Keratinocyte (primary cell): ENCODE measurements around the gene MUC4. TPM values are rescaled to one million over a fixed set of nuclear protein-coding genes. Genes with fewer than 3 reads are reported as not detected.

Experiments used
- DNase-seq: peaks from one replicate; pipeline ENCODE4 v3.0.0-alpha.2; 2011; ENCODE audit warnings: low read depth, missing footprints, low spot score
- FAIRE-seq: peaks from 2 replicates; lab custom pipeline; 2011; peaks lifted over from hg19 to GRCh38; lab: Jason Lieb, UNC
- H2AFZ ChIP-seq: 2 replicates; pipeline ENCODE4 v1.6.0; 2012; ENCODE audit warnings: low read length, control low read depth, inconsistent platforms; ENCODE audit not compliant: control insufficient read depth
- H3K27ac ChIP-seq: 2 replicates; pipeline ENCODE4 v1.5.1; 2011; ENCODE audit warnings: low read length; ENCODE audit not compliant: control insufficient read depth, insufficient read depth
- H3K27me3 ChIP-seq: 3 replicates; pipeline ENCODE4 v1.6.0; 2011; ENCODE audit warnings: low read length; ENCODE audit not compliant: control insufficient read depth, insufficient read depth; ENCODE audit errors: extremely low read depth
- H3K36me3 ChIP-seq, 2 experiments: 2 replicates in 1 of 2; 3 replicates in 1 of 2; pipeline ENCODE4 v1.5.1; 2011; ENCODE audit warnings: low read length in 2 of 2, mild to moderate bottlenecking in 1 of 2; ENCODE audit not compliant: control insufficient read depth in 2 of 2, insufficient read depth in 2 of 2; ENCODE audit errors: extremely low read depth in 1 of 2
- H3K4me1 ChIP-seq: 3 replicates; pipeline ENCODE4 v1.5.1; 2011; ENCODE audit warnings: low read length; ENCODE audit not compliant: control insufficient read depth, insufficient read depth; ENCODE audit errors: extremely low read depth
- H3K4me2 ChIP-seq: 3 replicates; pipeline ENCODE4 v1.6.0; 2011; ENCODE audit warnings: low read depth, low read length; ENCODE audit not compliant: control insufficient read depth, insufficient read depth; ENCODE audit errors: extremely low read depth
- H3K4me3 ChIP-seq, 3 experiments: fragments of 200-600 bp in 1 of 3; sonication (generic) in 1 of 3; 2 replicates in 2 of 3; 3 replicates in 1 of 3; pipeline ENCODE4 v1.5.1; 2011 to 2016; ENCODE audit warnings: low read length in 3 of 3, mild to moderate bottlenecking in 3 of 3, control low read depth in 2 of 3, inconsistent platforms in 1 of 3, low read depth in 1 of 3, mixed read lengths in 1 of 3, mixed run types in 1 of 3, moderate library complexity in 1 of 3; ENCODE audit not compliant: control insufficient read depth in 2 of 3, insufficient read depth in 2 of 3; ENCODE audit errors: extremely low read depth in 1 of 3
- H3K79me2 ChIP-seq: 2 replicates; pipeline ENCODE4 v1.6.0; 2012; ENCODE audit warnings: low read length; ENCODE audit not compliant: control insufficient read depth, insufficient read depth
- H3K9ac ChIP-seq: 3 replicates; pipeline ENCODE4 v1.6.0; 2011; ENCODE audit warnings: low read length; ENCODE audit not compliant: control insufficient read depth, insufficient read depth; ENCODE audit errors: extremely low read depth
- H3K9me1 ChIP-seq: 3 replicates; pipeline ENCODE4 v1.6.0; 2011; ENCODE audit warnings: low read length; ENCODE audit not compliant: control insufficient read depth, insufficient read depth; ENCODE audit errors: extremely low read depth
- H3K9me3 ChIP-seq: 2 replicates; pipeline ENCODE4 v1.5.1; 2012; ENCODE audit warnings: low read depth, low read length; ENCODE audit not compliant: control insufficient read depth
- H4K20me1 ChIP-seq: 3 replicates; pipeline ENCODE4 v1.6.0; 2011; ENCODE audit warnings: low read length; ENCODE audit not compliant: control insufficient read depth, insufficient read depth; ENCODE audit errors: extremely low read depth
- EZH2 ChIP-seq: IDR thresholded peaks from one replicate; pipeline ENCODE4 v1.6.1; 2012; ENCODE audit warnings: inconsistent platforms, mild to moderate bottlenecking, low read length, moderate library complexity
- dilution Hi-C: fragments of 300-500 bp; cut with MboI; formaldehyde crosslinking; loops from one replicate; pipeline ENCODE4 v1.7.0; 2020; ENCODE audit warnings: low sequenced_read_pairs; ENCODE audit not compliant: extremely low pct_ligation_motif_present
- polyA minus RNA-seq, 3 experiments: library from RNA; depleted of rRNA, polyadenylated mRNA; stranded (reverse); fragments of >200 nt; gene quantifications; 1 replicate in 1 of 3; 2 replicates in 1 of 3; 3 replicates in 1 of 3; pipeline ENCODE4 v1.2.3, GENCODE V29; 2011
- polyA plus RNA-seq, 5 experiments: library from polyadenylated mRNA; depleted of rRNA in 3 of 5; stranded (reverse) in 3 of 5; stranded (forward) in 1 of 5; unstranded in 1 of 5; fragments of >200 nt; gene quantifications; 1 replicate in 1 of 5; 2 replicates in 3 of 5; 3 replicates in 1 of 5; pipeline versions ENCODE4 v1.2.1 to v1.2.3, GENCODE V29; 2011 to 2012; ENCODE audit warnings: missing spikeins in 2 of 5, low read depth in 1 of 5, low replicate concordance in 1 of 5
- TF ChIP-seq, protein P1 (sequence below), 3 experiments: IDR thresholded peaks in 1 of 3; conservative IDR thresholded peaks in 1 of 3; optimal IDR thresholded peaks in 1 of 3; 2 replicates in 2 of 3; 3 replicates in 1 of 3; pipeline versions ENCODE3 to v1.5.1; 2011; ENCODE audit warnings: low read length in 3 of 3, mild to moderate bottlenecking in 3 of 3, moderate library complexity in 2 of 3, control low read depth in 1 of 3, inconsistent platforms in 1 of 3; ENCODE audit not compliant: insufficient read depth in 2 of 3; ENCODE audit errors: extremely low read depth in 1 of 3

The MUC4 gene, protein sequence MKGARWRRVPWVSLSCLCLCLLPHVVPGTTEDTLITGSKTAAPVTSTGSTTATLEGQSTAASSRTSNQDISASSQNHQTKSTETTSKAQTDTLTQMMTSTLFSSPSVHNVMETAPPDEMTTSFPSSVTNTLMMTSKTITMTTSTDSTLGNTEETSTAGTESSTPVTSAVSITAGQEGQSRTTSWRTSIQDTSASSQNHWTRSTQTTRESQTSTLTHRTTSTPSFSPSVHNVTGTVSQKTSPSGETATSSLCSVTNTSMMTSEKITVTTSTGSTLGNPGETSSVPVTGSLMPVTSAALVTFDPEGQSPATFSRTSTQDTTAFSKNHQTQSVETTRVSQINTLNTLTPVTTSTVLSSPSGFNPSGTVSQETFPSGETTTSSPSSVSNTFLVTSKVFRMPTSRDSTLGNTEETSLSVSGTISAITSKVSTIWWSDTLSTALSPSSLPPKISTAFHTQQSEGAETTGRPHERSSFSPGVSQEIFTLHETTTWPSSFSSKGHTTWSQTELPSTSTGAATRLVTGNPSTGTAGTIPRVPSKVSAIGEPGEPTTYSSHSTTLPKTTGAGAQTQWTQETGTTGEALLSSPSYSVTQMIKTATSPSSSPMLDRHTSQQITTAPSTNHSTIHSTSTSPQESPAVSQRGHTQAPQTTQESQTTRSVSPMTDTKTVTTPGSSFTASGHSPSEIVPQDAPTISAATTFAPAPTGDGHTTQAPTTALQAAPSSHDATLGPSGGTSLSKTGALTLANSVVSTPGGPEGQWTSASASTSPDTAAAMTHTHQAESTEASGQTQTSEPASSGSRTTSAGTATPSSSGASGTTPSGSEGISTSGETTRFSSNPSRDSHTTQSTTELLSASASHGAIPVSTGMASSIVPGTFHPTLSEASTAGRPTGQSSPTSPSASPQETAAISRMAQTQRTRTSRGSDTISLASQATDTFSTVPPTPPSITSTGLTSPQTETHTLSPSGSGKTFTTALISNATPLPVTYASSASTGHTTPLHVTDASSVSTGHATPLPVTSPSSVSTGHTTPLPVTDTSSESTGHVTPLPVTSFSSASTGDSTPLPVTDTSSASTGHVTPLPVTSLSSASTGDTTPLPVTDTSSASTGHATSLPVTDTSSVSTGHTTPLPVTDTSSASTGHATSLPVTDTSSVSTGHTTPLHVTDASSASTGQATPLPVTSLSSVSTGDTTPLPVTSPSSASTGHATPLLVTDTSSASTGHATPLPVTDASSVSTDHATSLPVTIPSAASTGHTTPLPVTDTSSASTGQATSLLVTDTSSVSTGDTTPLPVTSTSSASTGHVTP (N-terminal part only)
- polyA plus RNA-seq (not detected in 3 replicates), polyA minus RNA-seq (under 0.01 TPM in 1 of 3 replicates, not detected in the others)
- not detected for polyA plus RNA-seq (2011; ENCODE audit: low read depth)
- polyA plus RNA-seq (2011; cell fraction: cytosol; rRNA removed): not detected in 2 replicates
- polyA plus RNA-seq (2011; cell fraction: nucleus; rRNA removed): not detected in 2 replicates
- 0.04 TPM in 1 of 2 replicates, not detected in the other for polyA plus RNA-seq (2012; ENCODE audit: low replicate concordance)
- polyA minus RNA-seq (2011; cell fraction: cytosol; rRNA and poly(A)+ RNA removed): not detected
- not detected in 2 replicates for polyA minus RNA-seq (2011; cell fraction: nucleus; rRNA and poly(A)+ RNA removed)

DNA sequence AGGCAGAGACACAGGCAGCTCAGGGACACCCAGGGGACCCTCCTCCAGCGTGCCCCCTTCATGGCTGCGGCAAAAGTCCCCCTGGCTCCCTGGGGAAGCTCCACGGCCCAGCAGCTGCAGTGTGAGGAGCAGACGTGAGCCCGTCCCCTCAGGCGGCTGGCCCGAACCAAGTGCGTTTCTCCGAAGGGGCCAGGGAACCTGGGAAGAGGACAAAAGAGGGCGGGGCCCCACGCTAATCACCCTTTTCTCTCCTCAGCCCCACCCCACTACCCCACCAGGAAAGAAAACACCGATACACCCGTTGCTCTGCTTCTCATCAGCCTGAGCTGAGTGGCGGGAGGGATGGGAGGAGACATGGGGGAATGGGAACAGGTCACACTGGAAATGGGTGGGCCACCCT is at the start of gene MUC4:
TSS of gene MUC4 (minus strand) at position 174 of the 400 bp plus-strand sequence. CDS start at position 62, 112 bp downstream.
- TF ChIP-seq EZH2: no peak
- TF ChIP-seq, protein P1, sequence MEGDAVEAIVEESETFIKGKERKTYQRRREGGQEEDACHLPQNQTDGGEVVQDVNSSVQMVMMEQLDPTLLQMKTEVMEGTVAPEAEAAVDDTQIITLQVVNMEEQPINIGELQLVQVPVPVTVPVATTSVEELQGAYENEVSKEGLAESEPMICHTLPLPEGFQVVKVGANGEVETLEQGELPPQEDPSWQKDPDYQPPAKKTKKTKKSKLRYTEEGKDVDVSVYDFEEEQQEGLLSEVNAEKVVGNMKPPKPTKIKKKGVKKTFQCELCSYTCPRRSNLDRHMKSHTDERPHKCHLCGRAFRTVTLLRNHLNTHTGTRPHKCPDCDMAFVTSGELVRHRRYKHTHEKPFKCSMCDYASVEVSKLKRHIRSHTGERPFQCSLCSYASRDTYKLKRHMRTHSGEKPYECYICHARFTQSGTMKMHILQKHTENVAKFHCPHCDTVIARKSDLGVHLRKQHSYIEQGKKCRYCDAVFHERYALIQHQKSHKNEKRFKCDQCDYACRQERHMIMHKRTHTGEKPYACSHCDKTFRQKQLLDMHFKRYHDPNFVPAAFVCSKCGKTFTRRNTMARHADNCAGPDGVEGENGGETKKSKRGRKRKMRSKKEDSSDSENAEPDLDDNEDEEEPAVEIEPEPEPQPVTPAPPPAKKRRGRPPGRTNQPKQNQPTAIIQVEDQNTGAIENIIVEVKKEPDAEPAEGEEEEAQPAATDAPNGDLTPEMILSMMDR (optimal IDR thresholded peaks at IDR 0.05 in 1 of 3, IDR thresholded peaks at IDR 0.05 in 1 of 3, conservative IDR thresholded peaks at IDR 0.05 in 1 of 3; ENCODE audit: extremely low read depth in 1 of 3, insufficient read depth in 2 of 3, low read length in 3 of 3): no peak
- DNase-seq: no peak
- H3K36me3 ChIP-seq: no peaks in the 10 kb centered on the region
- no peaks in the 10 kb centered on the region for H3K9me3 ChIP-seq
- no peak within 1 kb of the TSS for H3K9ac ChIP-seq
- no peaks in the 10 kb centered on the region for H3K4me1 ChIP-seq
- H3K27ac ChIP-seq: no peak within 1 kb of the TSS
- peaks cover 25% of the 10 kb centered on the region for H3K27me3 ChIP-seq
- FAIRE-seq: no peak
- dilution Hi-C loops: no loop called here
- H2AFZ ChIP-seq: no peak within 1 kb of the TSS
- no peaks in the 10 kb centered on the region for H3K79me2 ChIP-seq
- no peak within 1 kb of the TSS for H3K4me2 ChIP-seq
- H3K4me3 ChIP-seq: no peak within 1 kb of the TSS
- no peaks in the 10 kb centered on the region for H3K9me1 ChIP-seq
- no peaks in the 10 kb centered on the region for H4K20me1 ChIP-seq

DNA sequence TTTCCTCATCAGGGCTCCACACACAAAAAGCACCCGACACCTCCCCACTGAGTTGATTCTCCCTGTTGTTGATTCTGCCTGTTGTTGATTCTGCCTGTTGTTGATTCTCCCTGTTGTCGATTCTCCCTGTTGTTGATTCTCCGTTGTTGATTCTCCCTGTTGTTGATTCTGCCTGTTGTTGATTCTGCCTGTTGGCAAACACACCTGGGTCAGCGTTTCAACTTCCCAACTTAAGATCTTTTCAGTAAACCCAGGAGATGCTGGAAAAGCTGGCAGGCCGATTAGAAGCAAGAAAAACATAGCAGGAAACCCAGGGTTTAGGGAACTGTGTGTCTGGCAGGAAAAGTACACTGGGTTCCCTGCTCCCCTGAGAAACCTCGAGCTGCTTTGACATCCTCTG is 48.7 kb upstream of the MUC4 start:
- Histone ChIP-seq H3K9ac (no peak overlapping the region), H3K27ac (no peak overlapping the region)
- dilution Hi-C loops: no loop called here

More for the DNA sequence above, 48.7 kb upstream of the MUC4 start:
- no peaks in the 10 kb centered on the region for H3K27me3 ChIP-seq
- peak overlapping the region; percentile 62 for H2AFZ ChIP-seq
- TF ChIP-seq, protein P1 (optimal IDR thresholded peaks at IDR 0.05 in 1 of 3, IDR thresholded peaks at IDR 0.05 in 1 of 3, conservative IDR thresholded peaks at IDR 0.05 in 1 of 3; ENCODE audit: extremely low read depth in 1 of 3, insufficient read depth in 2 of 3, low read length in 3 of 3): no peak
- TF ChIP-seq EZH2: no peak
- no peaks in the 10 kb centered on the region for H3K9me3 ChIP-seq
- H3K79me2 ChIP-seq: no peaks in the 10 kb centered on the region
- H3K9me1 ChIP-seq: no peaks in the 10 kb centered on the region
- FAIRE-seq: no peak
- DNase-seq: no peak
- H3K36me3 ChIP-seq: peaks cover 0 to 5% of the 10 kb centered on the region in 2 experiments
- no peak overlapping the region for H3K4me2 ChIP-seq
- no peaks in the 10 kb centered on the region for H4K20me1 ChIP-seq
- H3K4me1 ChIP-seq: peaks cover 26% of the 10 kb centered on the region
- H3K4me3 ChIP-seq: no peak overlapping the region
